Cardiac ventricle fibroblast (primary cell): ENCODE data around the gene C19orf25. TPM values are rescaled to one million over a fixed set of nuclear protein-coding genes. Genes with fewer than 3 reads are reported as not detected.

Source experiments
- total RNA-seq: library from RNA; depleted of rRNA; stranded (reverse); fragments of >200 nt; gene quantifications from 2 replicates; pipeline ENCODE4 v1.2.3, GENCODE V29; 2015

The C19orf25 gene
- total RNA-seq = 17.7 and 25.0 TPM in 2 replicates

GRCh38 chr19:1478934-1479707, at the start of gene C19orf25:
C19orf25 (minus strand) TSS chr19:1479215; CDS start chr19:1478903, 312 bp downstream.

GRCh38 chr19:1523412-1524286, 44.6 kb upstream of the C19orf25 start, which contains the start of gene PLK5:
PLK5 (plus strand) TSS chr19:1524077; CDS start chr19:1526997, 2,920 bp downstream.

GRCh38 chr19:1512671-1513498, 33.9 kb upstream of the C19orf25 start, which contains the start of gene ADAMTSL5:
ADAMTSL5 (minus strand) TSS chr19:1513019; CDS start chr19:1510943, 2,076 bp downstream.

GRCh38 chr19:1491114-1491848, 12.3 kb upstream of the C19orf25 start, which contains the start of gene REEP6:
REEP6 (plus strand) TSS chr19:1491181; CDS start chr19:1491270, 89 bp downstream.

GRCh38 chr19:1490311-1491113, 11.5 kb upstream of the C19orf25 start, which contains the start of gene PCSK4:
PCSK4 (minus strand) TSS chr19:1490350; CDS start chr19:1490346, 4 bp downstream.

GRCh38 chr19:1449467-1450442, 29.3 kb downstream of the C19orf25 start, which contains the start of gene APC2:
APC2 (plus strand) TSS chr19:1450121; CDS start chr19:1453002, 2,881 bp downstream.

GRCh38 chr19:1438035-1438932, 40.7 kb downstream of the C19orf25 start, which contains the start of gene RPS15:
RPS15 (plus strand) TSS chr19:1438396; CDS start chr19:1438426, 30 bp downstream.

Other genes starting within 250 kb of the C19orf25 start
- 1.4 and 2.3 TPM in 2 replicates for gene CBARP, start 241.2 kb downstream of the C19orf25 start, total RNA-seq
- 89.8 and 122 TPM in 2 replicates for gene ATP5F1D, start 237.5 kb downstream of the C19orf25 start, total RNA-seq
- 46.7 and 59.6 TPM in 2 replicates for gene MIDN, start 230.6 kb downstream of the C19orf25 start, total RNA-seq
- gene CIRBP, start 209.9 kb downstream of the C19orf25 start, total RNA-seq = 265 and 335 TPM in 2 replicates
- gene FAM174C, start 203.7 kb downstream of the C19orf25 start, total RNA-seq = 52.9 and 54.6 TPM in 2 replicates
- not detected in 2 replicates for gene EFNA2, start 193.3 kb downstream of the C19orf25 start, total RNA-seq
- 89.5 and 111 TPM in 2 replicates for gene NDUFS7, start 95.3 kb downstream of the C19orf25 start, total RNA-seq
- gene GAMT, start 77.7 kb downstream of the C19orf25 start, total RNA-seq = 43.7 and 45.7 TPM in 2 replicates
- gene DAZAP1, start 71.6 kb downstream of the C19orf25 start, total RNA-seq = 19.4 and 21.3 TPM in 2 replicates
- gene RPS15, start 40.8 kb downstream of the C19orf25 start, total RNA-seq = 2,634 and 2,972 TPM in 2 replicates
- 0.12 and 0.20 TPM in 2 replicates for gene APC2, start 29.1 kb downstream of the C19orf25 start, total RNA-seq
- 0.19 and 0.49 TPM in 2 replicates for gene PCSK4, start 11.1 kb upstream of the C19orf25 start, total RNA-seq
- gene REEP6, start 12.0 kb upstream of the C19orf25 start, total RNA-seq = 5.0 and 6.0 TPM in 2 replicates
- 4.7 and 8.8 TPM in 2 replicates for gene ADAMTSL5, start 33.8 kb upstream of the C19orf25 start, total RNA-seq
- not detected in 2 replicates for gene PLK5, start 44.9 kb upstream of the C19orf25 start, total RNA-seq
- gene MEX3D, start 89.1 kb upstream of the C19orf25 start, total RNA-seq = 28.2 and 35.9 TPM in 2 replicates
- 68.5 and 83.9 TPM in 2 replicates for gene MBD3, start 113.7 kb upstream of the C19orf25 start, total RNA-seq
- gene UQCR11, start 126.2 kb upstream of the C19orf25 start, total RNA-seq = 41.1 and 46.9 TPM in 2 replicates
- gene TCF3, start 173.4 kb upstream of the C19orf25 start, total RNA-seq = 64.4 and 66.6 TPM in 2 replicates